Parathyroid adenoma (tissue), 2 donors: Measurements from ENCODE around the gene RAB3IP.
"Not testable (repeated sequence)": the region's sequence is repeated elsewhere in the genome, so short reads cannot be mapped to it uniquely, and the experiment has no call there.

Experiments used
- H2AFZ ChIP-seq: fragments of 300-600 bp; sonication (generic); one replicate; pipeline ENCODE4 v1.7.0; 2017; ENCODE audit warnings: antibody characterized with exemption, mild to moderate bottlenecking
- H3K27ac ChIP-seq: fragments of 300-600 bp; sonication (generic); one replicate; pipeline ENCODE4 v1.7.0; 2017
- H3K27me3 ChIP-seq: fragments of 300-600 bp; sonication (generic); one replicate; pipeline ENCODE4 v1.7.0; 2017; ENCODE audit warnings: low read length; ENCODE audit not compliant: control insufficient read depth, insufficient read depth
- H3K36me3 ChIP-seq: fragments of 300-600 bp; sonication (generic); one replicate; pipeline ENCODE4 v1.7.0; 2017; ENCODE audit warnings: low read length; ENCODE audit not compliant: control insufficient read depth, insufficient read depth
- H3K4me1 ChIP-seq: fragments of 300-600 bp; sonication (generic); one replicate; pipeline ENCODE4 v1.7.0; 2017; ENCODE audit warnings: control low read depth
- H3K4me2 ChIP-seq: fragments of 300-600 bp; sonication (generic); one replicate; pipeline ENCODE4 v1.7.0; 2017; ENCODE audit warnings: low read length
- H3K4me3 ChIP-seq: fragments of 300-600 bp; sonication (generic); one replicate; pipeline ENCODE4 v1.7.0; 2017; ENCODE audit warnings: low read depth, low read length
- H3K79me2 ChIP-seq: fragments of 300-600 bp; sonication (generic); one replicate; pipeline ENCODE4 v1.7.0; 2017; ENCODE audit warnings: control low read depth
- H3K9ac ChIP-seq: fragments of 300-600 bp; sonication (generic); one replicate; pipeline ENCODE4 v1.7.0; 2017; ENCODE audit warnings: mild to moderate bottlenecking
- H3K9me3 ChIP-seq: fragments of 300-600 bp; sonication (generic); one replicate; pipeline ENCODE4 v1.7.0; 2017; ENCODE audit warnings: low read length; ENCODE audit not compliant: control insufficient read depth
- CTCF ChIP-seq: fragments of 300-600 bp; sonication (generic); IDR thresholded peaks from one replicate; pipeline ENCODE4 v1.7.0; 2017; ENCODE audit warnings: antibody characterized with exemption, mild to moderate bottlenecking
- donor health status: primary hyperparathyroidism.

Gene RAB3IP

GRCh38 chr12:69844416-69844815 lies 105.8 kb downstream of the RAB3IP start:
- TF ChIP-seq CTCF = no peak
- Histone ChIP-seq H3K4me3 (no peak overlapping the region), H3K9me3 (no peaks in the 10 kb centered on the region), H3K9ac (no peak overlapping the region), H2AFZ (no peak overlapping the region), H3K4me2 (no peak overlapping the region), H3K4me1 (no peaks in the 10 kb centered on the region), H3K79me2 (no peaks in the 10 kb centered on the region), H3K27ac (no peak overlapping the region), H3K36me3 (no peaks in the 10 kb centered on the region), H3K27me3 (no peaks in the 10 kb centered on the region)

DNA sequence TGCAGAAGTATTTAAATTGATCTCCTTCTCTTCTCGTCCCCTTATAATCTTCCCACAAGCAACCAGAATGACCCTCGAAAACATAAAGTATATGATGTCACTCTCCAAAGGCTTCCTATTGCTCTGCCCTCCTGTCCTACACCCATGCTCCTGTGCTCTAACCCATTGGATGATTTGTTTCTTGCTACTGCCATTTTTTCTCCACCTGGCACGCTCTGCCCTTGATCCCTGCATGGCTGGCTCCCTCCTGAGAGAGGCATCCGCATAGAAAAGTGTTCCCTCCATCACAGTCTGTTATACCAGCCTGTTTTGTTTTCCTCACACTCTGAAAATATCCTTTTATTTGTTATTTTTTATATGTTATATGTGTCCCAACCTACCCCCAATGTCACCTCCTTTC lies 106.2 kb downstream of the RAB3IP start:
- H3K27ac ChIP-seq = no peak overlapping the region

GRCh38 chr12:69846976-69847375 lies 108.3 kb downstream of the RAB3IP start:
- Histone ChIP-seq H3K9ac (no peak overlapping the region), H3K4me2 (no peak overlapping the region), H3K27ac (no peak overlapping the region), H3K4me1 (no peaks in the 10 kb centered on the region), H3K9me3 (no peaks in the 10 kb centered on the region), H3K36me3 (no peaks in the 10 kb centered on the region), H3K27me3 (no peaks in the 10 kb centered on the region), H3K79me2 (no peaks in the 10 kb centered on the region), H2AFZ (no peak overlapping the region), H3K4me3 (no peak overlapping the region)
- no peak for TF ChIP-seq CTCF

More for the DNA sequence above, 106.2 kb downstream of the RAB3IP start:
- Histone ChIP-seq H3K9me3 (no peaks in the 10 kb centered on the region), H3K36me3 (no peaks in the 10 kb centered on the region), H3K79me2 (no peaks in the 10 kb centered on the region), H3K4me3 (no peak overlapping the region), H3K4me2 (no peak overlapping the region), H2AFZ (no peak overlapping the region), H3K27me3 (no peaks in the 10 kb centered on the region), H3K4me1 (no peaks in the 10 kb centered on the region), H3K9ac (no peak overlapping the region)
- no peak for TF ChIP-seq CTCF

DNA sequence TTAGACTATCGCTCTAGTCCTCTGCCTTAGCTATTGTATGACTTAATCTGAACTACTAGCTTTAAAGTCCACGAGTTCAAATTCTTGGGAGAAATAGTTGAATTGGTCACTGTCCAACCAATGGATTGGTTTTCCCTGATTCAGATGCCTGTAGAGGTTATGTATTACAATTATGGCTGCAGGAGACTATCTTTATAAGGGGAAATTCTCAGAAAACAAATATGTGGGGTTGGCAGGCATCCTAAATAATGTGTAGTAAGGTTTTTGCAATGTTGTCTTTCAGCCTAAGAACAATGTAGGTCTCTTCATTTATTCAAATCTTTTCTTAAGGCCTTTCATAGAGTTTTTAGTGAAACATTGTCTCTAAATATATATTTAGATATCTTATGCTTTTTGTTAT lies 113.3 kb downstream of the RAB3IP start:
- H3K27me3 ChIP-seq = no peaks in the 10 kb centered on the region
- TF ChIP-seq CTCF = no peak
- no peak overlapping the region for H3K9ac ChIP-seq
- no peaks in the 10 kb centered on the region for H3K9me3 ChIP-seq
- H3K79me2 ChIP-seq = no peaks in the 10 kb centered on the region
- no peak overlapping the region for H2AFZ ChIP-seq
- no peaks in the 10 kb centered on the region for H3K4me1 ChIP-seq
- H3K27ac ChIP-seq = no peak overlapping the region
- H3K4me3 ChIP-seq = no peak overlapping the region
- no peaks in the 10 kb centered on the region for H3K36me3 ChIP-seq
- no peak overlapping the region for H3K4me2 ChIP-seq

- H3K4me1 ChIP-seq, H3K79me2 ChIP-seq, H3K9ac ChIP-seq, H3K9me3 ChIP-seq, H3K4me3 ChIP-seq, H2AFZ ChIP-seq, H3K4me2 ChIP-seq, H3K27me3 ChIP-seq, H3K36me3 ChIP-seq, H3K27ac ChIP-seq: not testable (repeated sequence)
Observed at GRCh38 chr12:69853176-69853961, 114.7 kb downstream of the RAB3IP start.
